NCI-H187 treated with DMSO at 0.1 percent for 48 hours (cell line): Measurements from ENCODE around the gene CHRM5.
A peak's percentile ranks its signal among the peaks of the same experiment; 100 is the strongest.
"Not testable (repeated sequence)": the region's sequence is repeated elsewhere in the genome, so short reads cannot be mapped to it uniquely, and the experiment has no call there.

Experiments used
- DNase-seq: peaks from one replicate; lab custom pipeline; 2025; lab: John Stamatoyannopoulos, UW

The CHRM5 gene

DNA sequence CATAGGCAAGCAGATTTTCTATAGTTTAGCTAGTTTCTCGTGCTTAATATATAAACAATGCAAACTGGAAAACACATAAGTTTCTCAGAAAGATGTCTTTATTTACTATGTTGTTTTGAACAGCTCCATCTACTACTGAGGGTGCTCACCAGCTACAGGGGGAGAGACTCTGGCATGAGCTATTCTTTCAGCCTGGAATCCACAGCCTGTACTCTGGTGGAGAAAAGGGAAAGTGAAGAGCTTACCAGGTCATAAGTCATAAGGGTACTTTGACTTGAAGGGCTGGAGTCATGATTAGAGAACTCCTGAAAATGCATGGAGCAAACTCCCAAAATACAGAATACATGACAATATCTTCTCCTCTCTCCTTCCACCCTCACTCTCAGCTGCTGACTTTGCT is 75.1 kb downstream of the CHRM5 start:
- DNase-seq: no peak

DNA sequence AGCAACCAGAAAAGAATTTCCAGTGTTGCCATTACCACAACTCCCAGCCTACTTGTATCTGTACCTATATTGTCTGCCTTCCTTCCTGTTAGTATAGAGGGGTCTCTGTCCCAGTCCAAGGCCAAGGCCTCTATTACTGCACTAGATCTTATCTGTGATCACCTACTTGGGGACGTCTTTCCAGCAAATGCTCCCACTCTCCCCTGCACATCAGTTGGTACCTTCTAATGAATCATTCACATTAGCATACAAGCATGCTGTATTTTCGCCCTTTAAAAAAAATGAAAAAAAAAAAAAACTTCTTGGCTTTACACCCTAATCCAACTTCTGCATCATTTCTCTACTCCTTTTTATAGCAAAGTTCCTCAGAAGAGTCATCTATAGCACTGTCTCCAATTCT is 75.5 kb downstream of the CHRM5 start:
- DNase-seq: no peak

DNA sequence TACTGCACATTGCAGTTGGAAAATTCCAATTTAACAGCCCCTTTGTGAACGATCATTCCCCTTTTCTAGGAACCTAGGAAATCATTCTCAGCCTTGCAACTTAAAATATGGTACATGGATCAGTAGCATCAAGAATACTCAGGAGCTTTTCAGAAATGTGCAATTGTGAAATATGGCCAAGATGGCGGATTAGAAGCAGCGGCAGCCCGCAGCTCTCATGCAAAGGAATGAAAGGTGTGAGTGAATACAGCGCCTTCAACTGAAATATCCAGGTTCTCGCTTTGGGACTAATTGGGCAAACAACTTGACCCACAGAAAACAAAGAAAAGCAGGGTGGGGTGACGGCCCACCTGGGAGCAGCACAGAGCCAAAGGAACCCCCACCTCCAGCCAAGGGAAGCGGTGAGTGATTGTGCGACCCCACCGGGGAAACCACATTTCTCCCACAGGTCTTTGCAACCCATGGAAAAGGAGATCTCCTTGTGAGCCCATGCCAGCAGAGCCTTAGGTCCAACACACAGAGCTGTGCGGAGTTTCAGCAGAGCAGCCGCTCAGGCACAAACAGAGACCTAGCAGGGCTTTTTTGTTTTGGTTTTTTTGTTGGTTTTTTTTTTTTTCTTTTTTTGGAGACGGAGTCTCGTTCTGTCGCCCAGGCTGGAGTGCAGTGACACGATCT is 78.3 kb downstream of the CHRM5 start:
- no peak for DNase-seq

DNA sequence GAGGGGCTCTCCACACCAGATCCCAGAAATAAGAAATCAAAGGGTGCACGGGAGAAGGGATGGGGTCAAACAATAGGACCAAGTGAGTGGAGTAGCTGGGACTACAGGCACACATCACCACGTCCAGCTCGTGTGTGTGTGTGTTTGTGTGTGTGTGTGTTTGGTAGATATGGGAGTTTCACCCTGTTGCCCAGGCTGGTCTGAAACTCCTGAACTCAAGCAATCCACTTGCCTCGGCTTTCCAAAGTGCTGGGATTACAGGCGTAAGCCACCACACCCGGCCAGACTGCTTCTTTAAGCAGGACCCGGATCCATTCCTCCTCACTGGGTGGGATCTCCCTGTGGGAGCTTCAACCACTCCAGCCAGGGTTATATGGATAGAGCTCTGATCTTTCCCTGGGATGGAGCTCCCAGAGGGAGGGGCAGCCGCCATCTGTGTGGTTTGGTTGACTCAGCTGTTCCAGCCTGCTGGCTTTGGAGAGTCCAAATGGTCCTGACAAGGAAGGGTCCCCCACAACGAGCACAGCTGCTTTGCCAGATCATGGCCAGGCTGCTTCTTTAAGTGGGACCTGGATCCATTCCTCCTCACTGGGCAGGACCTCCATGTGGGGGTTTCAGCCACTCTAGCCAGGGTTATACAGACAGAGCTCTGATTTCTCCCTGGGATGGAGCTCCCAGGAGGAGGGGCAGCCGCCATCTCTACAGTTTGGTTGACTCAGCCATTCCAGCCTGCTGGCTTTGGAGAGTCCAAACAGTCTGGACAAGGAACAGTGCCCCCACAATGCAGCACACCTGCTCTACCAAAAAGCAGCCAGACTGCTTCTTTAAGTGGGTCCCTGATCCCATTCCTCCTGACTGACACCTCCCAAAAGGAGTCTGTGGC is 79.8 kb downstream of the CHRM5 start:
- DNase-seq: no peak

DNA sequence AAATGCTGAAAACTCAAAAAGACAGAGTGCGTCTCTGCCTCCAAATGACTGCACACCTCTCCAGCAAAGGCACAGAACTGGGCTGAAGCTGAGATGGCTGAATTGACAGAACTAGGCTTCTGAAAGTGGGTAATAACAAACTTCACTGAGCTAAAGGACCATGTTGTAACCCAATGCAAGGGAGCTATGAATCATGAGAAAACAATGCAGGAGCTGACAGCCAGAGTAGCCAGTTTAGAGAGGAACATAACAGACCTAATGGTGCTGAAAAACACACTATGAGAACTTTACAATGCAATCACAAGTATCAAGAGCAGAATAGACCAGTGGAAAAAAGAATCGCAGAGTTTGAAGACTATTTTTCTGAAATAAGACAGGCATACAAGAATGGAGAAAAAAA is 80.8 kb downstream of the CHRM5 start:
- no peak for DNase-seq

DNA sequence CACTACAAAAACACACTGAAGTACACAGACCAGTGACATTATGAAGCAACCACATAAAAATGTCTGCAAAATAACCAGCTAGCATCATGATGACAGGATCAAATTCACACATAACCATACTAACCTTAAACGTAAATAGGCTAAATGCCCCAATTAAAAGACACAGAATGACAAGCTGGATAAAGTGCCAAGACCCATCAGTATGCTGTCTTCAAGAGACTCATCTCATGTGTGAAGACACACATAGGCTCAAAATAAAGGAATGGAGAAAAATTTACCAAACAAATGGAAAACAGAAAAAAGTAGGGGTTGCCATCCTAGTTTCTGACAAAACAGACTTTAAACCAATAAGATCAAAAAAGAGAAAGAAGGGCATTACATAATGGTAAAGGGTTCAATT is 82.1 kb downstream of the CHRM5 start:
- DNase-seq: not testable (repeated sequence)

DNA sequence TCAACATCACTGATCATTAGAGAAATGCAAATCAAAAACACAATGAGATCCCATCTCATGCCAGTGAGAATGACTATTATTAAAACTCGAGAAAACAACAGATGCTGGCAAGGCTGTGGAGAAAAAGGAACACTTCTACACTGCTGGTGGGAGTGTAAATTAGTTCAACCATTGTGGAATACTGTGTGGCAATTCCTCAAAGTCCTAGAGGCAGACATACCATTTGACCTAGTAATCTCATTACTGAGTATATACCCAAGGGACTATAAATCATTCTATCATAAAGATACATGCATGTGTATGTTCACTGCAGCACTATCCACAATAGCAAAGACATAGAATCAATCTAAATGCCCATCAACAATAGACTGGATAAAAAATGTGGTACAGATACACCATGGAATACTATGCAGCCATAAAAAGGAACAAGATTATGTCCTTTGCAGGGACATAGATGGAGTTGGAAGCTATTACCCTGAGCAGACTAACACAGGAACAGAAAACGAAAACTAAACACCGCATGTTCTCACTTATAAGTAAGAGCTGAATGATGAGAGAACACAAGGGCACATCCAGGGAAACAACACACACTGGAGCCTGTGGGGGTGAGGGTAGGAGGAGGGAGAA is 85.9 kb downstream of the CHRM5 start:
- DNase-seq: no peak

DNA sequence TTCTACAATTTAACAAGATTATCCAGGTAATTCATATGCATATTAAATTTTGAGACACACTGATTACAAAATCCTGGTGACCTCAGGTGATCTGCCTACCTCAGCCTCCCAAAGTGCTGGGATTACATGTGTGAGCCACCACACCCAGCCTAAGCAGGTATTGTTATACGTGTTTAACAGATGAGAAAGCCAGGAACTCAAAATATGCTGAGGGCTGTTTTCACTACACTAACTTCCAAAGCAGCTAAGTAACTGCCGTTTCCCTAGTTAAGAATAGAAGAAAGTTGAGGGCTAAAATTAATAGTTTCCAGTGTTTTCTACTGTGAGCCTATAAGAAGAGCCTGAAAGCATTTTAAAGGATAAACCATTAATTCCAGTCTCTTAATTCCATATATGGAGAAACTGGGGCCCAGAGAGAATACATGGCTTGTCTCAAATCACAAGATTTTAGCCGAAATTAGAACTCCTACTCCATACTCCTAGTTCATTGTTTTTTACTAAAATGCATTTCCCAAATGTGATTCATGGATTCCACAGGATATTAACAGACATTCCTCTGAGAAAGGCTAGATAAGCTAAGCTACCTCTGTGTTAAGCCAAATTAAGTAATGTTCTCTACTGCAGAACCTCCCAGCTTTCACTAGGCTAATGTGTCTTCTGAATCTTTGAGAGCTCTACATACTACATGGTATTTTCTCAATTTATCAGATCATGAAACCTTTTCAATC is 87.7 kb downstream of the CHRM5 start:
- DNase-seq: no peak

DNA sequence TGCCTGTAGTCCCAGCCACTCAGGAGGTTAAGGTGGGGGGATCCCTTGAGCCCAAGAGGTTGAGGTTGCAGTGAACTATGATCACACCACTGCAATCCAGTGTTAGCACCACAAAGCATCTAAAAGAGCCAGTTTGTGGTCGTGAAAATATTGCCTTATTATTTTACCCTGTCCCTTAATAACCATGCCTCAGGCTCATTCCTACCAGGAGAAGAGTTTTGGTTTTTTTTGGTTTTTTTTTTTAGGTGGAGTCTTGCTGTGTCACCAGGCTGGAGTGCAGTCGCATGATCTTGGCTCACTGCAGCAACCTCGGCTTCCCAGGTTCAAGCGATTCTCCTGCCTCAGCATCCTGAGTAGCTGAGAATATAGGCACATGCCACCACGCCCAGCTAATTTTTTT is 88.6 kb downstream of the CHRM5 start:
- no peak for DNase-seq

DNA sequence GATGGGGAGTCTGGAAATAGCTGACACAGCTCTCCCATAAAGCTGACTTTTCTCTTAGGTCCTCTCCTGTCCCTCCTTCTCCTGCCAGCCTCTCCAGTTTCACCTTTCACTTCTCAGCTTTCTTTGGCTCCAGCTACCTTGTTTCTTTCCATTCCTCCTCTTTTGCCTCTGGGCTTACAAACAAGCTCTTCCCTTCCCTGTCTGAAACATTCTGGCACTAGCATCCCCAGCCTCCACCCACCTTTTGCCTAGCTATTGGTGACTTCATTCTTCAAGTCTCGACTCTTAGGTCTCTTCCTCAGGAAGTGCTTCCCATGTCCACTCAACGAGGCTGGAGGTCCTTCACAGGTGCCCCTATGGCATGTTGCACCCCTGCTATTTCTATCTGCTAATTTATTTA is 91.2 kb downstream of the CHRM5 start:
- DNase-seq: no peak

DNA sequence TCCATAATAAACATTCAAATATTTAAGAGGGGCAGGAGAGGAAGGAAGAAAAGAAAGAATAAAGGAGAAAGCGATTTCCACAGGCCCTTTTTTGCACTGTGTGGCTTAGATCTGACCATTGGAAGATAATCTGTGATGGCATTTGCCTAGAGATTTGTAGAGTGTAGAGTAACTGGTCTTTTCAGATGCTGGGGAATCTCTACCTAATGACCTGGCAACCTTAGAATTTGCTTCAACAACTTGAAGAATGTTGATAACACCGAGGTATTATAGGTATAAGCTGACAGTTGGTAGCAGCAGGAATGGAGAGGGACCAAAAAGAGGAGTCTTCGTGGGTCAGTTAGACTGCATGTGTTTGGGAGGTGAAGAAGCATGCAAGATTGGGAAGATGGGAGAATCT is 91.6 kb downstream of the CHRM5 start:
- DNase-seq: no peak

DNA sequence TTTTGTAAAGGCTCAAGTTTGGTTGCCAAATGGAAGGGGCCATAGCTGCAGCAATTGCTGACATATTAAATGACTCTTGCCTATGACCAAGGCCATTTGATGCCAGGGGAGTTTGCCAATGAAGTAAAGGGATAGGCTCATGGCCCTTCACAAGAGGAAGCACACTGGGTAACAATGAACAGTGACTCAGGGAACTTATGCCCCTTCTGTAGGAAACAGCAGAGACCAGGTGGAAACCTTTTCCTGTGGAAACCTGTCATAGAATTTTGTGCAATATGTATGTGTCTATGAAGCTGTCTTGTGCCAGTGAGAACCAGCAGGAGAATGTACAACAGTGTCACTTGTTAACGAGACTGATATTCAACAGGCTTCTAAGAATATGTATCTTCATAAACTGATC is 96.1 kb downstream of the CHRM5 start:
- DNase-seq: no peak

DNA sequence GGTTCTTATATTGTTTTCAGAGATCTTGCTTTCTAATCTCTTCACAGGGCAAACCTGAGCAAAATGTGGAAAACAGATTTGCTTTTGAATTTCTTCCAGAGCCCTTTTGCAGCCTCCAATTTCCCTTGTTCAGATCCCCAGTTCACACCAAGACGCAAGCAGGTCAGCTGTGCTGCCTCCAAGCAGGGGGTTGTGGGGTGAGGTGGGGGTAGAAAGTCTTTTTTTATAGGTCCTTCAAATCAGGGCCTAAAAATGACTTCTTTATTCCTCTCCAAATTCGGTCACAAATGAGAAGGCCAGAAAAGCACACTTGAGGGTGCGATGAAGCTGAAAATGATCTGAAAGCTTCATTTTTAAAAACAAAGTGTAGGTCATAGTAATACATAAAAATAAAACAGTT is 97.0 kb downstream of the CHRM5 start:
- no peak for DNase-seq

DNA sequence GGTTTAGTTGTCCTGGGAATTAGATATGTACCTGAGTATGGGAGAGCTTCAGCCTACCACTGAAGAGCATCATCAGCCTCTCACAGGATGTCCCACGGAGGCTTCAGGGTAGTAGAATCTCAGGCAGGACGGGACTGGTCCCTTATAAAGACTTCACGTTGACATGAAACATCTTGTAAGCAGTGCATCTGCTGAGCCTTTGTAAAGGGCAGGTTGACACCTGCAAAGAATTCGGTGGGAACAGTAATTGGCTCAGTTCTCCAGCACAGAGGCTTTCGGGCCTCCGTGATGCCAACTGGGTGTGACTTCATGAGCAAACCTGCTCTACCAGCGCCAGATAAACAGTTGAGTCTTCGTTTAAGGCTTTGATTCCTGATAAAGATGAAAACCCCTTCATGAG is 97.6 kb downstream of the CHRM5 start:
- DNase-seq: no peak

DNA sequence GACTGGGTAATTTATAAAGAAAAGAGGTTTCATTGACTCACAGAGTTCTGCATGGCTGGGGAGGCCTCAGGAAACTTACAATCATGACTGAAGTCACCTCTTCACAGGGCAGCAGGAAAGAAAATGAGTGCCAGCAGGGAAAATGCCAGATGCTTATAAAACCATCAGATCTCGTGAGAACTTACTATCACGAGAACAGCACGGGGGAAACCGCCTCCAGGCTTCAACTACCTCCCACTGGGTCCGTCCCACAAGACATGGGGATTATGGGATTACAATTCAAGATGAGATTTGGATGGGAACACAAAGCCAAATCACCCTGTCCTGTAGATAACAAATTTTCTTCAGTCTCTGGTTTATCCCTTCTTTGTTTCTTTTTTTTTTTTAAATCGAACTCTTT is 101.7 kb downstream of the CHRM5 start:
- DNase-seq: no peak

DNA sequence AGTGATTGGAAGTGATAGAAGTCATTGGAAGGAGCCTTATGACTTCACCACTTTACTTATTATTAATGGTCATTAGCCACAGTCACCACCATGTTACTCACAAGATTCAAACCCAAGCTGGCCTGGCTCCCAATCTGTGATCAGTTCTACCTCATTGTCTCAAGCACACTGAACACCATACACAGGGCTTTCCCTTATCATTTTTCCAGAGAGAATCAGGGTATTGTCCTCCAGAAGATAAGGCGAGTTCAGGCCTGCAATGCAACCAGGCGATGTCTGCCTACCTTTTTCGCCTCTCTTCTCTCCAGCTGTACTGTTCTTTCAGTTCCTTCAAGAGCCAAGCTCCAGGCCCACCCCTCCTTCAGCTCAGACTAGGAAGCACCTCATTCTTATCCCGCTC is 108.5 kb downstream of the CHRM5 start:
- no peak for DNase-seq

DNA sequence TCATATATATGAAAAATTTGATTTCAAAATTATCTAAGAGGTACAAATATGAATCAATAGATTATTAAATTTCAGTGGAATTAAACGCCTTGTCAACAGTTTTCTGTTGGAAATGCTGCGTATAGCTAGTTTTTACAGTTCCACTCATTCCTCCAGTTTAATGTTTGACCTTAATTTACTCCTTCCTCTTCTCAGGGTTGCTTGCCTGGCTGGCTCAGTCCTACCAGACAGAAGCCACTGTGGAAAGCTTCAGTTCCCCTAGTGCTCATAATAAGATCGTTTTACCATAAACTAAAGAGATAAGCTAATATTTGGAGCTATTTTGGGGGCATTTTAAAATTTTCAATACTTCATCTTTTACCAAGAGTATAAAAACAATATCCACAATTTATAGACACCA is 110.6 kb downstream of the CHRM5 start:
- no peak for DNase-seq

DNA sequence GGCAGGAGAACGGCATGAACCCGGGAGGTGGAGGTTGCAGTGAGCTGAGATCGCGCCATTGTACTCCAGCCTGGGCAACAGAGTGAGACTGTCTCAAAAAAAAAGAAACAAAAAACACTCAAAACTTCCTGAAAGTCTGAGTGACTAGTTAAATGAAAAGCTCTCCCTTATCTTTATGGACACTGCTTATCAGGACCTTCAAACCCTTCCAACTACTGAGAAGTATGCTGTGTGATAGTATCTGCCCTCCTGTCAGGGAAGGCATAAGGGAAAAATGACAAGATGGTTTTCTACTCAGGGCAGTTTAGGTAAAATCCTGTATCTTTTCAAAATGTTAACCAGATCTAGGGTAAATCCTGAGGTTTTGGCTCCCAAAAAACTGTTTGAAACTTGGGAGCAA is 111.6 kb downstream of the CHRM5 start:
- no peak for DNase-seq

DNA sequence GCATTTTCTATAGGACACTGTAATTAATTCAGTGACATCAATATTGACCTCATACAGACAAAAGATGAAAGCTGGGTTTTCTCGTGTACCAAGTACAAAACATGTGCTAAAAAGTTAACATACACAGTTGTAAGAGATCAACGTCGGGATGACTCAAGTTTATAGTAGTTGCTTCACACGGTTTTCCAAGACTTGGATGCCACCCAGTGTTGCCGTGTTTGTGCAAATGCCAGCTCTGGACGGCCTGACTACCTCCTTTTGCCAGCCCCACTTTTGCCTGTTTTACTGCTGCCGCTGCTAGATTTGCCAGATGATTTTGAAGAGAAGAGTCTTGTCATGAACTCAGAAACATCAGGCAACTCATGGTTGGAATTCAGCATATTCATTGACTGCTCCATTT is 115.8 kb downstream of the CHRM5 start:
- no peak for DNase-seq

DNA sequence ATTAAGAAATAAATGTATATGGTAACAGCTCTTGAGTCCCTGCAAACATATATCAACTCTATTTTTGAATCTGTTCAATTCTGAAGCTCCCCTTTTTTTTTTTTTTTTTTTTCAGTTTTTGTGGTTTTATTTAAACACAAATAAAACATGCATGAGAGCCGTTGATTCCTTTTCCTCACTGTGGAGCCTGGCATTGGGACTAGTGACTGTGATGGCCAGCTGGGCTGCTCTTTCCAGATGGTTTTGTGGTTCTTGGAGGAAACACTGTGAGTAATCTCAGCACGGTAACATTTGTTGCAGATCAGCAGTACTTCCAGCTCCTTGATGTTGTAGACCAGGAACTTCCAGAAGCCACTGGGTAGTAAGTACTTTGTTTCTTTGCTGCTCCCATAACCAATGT is 117.4 kb downstream of the CHRM5 start:
- DNase-seq: no peak

DNA sequence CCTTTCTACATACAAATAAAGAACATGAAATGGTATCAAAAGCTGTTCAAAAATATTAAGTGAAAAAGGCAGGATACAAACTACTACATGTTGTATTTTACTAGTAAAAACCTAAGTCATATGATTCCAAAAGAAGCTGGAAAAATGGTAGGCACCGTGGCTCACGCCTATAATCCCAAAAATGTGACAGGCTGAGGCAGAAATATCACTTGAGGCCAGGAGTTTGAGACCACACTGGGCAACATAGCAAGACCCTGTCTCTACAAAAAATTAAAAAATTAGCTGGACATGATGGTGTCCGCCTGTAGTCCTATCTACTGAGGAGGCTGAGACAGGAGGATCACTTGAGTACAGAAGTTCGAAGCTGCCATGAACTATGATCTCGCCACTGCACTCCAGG is 131.6 kb downstream of the CHRM5 start:
- no peak for DNase-seq

DNA sequence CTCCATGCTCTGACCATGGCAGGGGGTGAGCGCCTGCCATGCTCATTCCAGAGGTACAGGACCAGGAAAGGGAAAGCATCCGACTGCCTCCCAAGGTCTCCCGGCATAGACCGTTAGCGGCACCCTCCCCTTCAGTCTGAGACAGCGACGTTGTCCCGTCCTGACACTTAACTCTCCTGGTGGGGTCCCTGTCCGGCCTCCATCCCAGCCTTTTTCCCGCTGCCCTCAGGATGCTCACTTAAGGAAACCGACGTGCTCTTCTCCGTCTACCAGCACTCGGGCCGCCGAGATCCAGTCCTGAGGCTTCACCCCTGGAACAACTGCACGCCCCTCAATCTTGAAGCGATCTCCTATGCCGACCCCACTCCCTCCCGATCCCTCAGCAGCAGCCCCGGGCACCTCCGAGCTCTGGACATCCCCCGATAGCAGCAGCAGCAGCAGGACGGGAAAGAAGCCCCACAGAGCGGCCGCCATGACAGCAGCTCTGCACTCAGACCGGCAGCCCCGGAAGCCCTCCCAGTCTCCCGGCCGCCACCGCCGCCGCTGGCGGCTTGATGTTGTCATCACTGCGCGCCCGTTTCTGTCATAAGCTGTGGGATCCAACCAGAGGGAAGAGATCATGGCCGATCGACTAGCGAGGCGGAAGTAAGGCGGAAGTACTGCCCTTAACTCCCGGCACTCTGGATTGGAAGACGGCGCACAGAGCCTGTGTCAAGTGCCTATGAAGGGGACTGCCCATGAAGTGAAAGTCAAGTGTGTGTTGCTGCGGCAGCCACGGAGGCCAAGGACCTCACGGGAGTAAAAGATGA is 133.3 kb downstream of the CHRM5 start, which contains the start of the genes EMC7 and PGBD4:
Gene EMC7 (minus strand): TSS at position 497 of the 809 bp plus-strand sequence. CDS start 23 bp downstream, at position 474.
Gene PGBD4 (plus strand): TSS at position 718 of the 809 bp plus-strand sequence. CDS start 449 bp downstream, outside the sequence.
- peak; percentile 84 for DNase-seq
